Measurements from ENCODE around the gene DEPP1. TPM values are rescaled to one million over a fixed set of nuclear protein-coding genes. Genes with fewer than 3 reads are reported as not detected.

The DEPP1 gene
- total and polyA plus RNA-seq, 10 of the 15 experiments (the other 5 are each of a cell fraction or from before 2014, with no cell fraction given), result 1.7 to 12.1 (median 7.3) TPM

DNA sequence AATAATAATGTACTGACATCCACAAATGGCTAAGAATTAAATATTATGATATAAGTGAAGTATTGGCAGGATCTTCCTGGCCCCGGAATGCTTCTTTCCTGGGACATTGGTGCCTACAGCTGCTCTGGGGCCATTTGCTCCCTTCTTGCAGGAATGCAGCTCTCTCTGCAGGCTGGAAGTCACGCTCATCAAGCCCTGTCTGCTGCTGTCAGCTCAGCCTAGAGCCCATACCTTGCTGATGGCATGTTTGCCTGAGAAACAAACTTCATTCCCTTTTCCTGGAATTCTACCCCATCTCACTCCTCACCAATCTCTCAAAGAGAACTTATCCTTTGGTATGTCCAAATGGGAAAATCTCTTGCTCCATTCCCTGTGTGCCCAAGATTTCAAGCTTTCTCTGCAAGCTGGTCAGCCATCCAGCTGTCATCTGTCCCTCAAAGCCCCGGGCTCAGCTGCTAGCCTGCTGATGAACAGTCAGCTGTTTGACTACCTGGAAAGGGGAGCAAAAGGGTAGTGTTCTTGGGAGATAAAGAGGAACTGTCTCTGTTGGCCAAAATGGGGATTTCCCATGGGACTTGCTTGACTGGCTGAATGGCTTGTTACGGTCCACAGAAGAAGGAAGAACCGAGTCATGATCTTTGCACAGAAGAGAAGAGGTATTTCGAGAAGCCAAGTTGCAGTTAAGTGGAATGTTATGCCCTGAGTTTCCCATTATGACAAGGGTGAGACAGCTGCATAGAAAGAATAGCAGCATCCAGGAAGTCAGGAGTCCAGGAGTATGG lies 31.0 kb downstream of the DEPP1 start (continued):
- TF ChIP-seq GATAD2B (conservative IDR thresholded peaks at IDR 0.05; ENCODE audit: low read depth) (0 out of 2 replicates have a peak, but pooled peaks have one; percentile 46), SREBF1 (IDR thresholded peaks at IDR 0.05; ENCODE audit: low read length) (no peak), ZNF274 (IDR thresholded peaks at IDR 0.05; ENCODE audit: insufficient read depth, insufficient read length) (no peak), CBFB (IDR thresholded peaks at IDR 0.05; ENCODE audit: low read depth) (no peak), ZNF622 (IDR thresholded peaks at IDR 0.05) (no peak), ZNF384 (IDR thresholded peaks at IDR 0.05; ENCODE audit: borderline replicate concordance, low read depth, low read length) (no peak), IKZF2 (IDR thresholded peaks at IDR 0.05) (peak; percentile 90 to 92), IRF4 (IDR thresholded peaks at IDR 0.05; ENCODE audit: low read depth, low read length) (peak; percentile 61; the same call in 1 of the 2 replicates), CREM (IDR thresholded peaks at IDR 0.05; ENCODE audit: low read depth) (peak; percentile 43; the same call in 1 of the 2 replicates), KAT2A (conservative IDR thresholded peaks at IDR 0.05; ENCODE audit: control insufficient read depth, low read depth, low read length) (no peak), MTA3 (IDR thresholded peaks at IDR 0.05; ENCODE audit: borderline replicate concordance, low read length) (0 out of 2 replicates have a peak, but pooled peaks have one; percentile 41), ASH2L (IDR thresholded peaks at IDR 0.05; ENCODE audit: borderline replicate concordance, low read depth) (no peak), RUNX3 (IDR thresholded peaks at IDR 0.05; ENCODE audit: low read length) (peak; percentile 68), ZNF217 (IDR thresholded peaks at IDR 0.05) (no peak), BCL11A (IDR thresholded peaks at IDR 0.05; ENCODE audit: low read depth, low read length) (peak; percentile 39; the same call in 1 of the 2 replicates), NFYB (IDR thresholded peaks at IDR 0.05; ENCODE audit: insufficient read depth, low read depth, low read length) (no peak)
- TF ChIP-seq, protein P1, sequence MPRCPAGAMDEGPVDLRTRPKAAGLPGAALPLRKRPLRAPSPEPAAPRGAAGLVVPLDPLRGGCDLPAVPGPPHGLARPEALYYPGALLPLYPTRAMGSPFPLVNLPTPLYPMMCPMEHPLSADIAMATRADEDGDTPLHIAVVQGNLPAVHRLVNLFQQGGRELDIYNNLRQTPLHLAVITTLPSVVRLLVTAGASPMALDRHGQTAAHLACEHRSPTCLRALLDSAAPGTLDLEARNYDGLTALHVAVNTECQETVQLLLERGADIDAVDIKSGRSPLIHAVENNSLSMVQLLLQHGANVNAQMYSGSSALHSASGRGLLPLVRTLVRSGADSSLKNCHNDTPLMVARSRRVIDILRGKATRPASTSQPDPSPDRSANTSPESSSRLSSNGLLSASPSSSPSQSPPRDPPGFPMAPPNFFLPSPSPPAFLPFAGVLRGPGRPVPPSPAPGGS (IDR thresholded peaks at IDR 0.05; ENCODE audit: borderline replicate concordance, insufficient read depth, low read depth, low read length, poor library complexity, severe bottlenecking), result peak; percentile 46
- TF ChIP-seq, protein P2, sequence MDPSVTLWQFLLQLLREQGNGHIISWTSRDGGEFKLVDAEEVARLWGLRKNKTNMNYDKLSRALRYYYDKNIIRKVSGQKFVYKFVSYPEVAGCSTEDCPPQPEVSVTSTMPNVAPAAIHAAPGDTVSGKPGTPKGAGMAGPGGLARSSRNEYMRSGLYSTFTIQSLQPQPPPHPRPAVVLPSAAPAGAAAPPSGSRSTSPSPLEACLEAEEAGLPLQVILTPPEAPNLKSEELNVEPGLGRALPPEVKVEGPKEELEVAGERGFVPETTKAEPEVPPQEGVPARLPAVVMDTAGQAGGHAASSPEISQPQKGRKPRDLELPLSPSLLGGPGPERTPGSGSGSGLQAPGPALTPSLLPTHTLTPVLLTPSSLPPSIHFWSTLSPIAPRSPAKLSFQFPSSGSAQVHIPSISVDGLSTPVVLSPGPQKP (IDR thresholded peaks at IDR 0.05; ENCODE audit: low read depth, low read length), result no peak
- TF ChIP-seq, protein P3, sequence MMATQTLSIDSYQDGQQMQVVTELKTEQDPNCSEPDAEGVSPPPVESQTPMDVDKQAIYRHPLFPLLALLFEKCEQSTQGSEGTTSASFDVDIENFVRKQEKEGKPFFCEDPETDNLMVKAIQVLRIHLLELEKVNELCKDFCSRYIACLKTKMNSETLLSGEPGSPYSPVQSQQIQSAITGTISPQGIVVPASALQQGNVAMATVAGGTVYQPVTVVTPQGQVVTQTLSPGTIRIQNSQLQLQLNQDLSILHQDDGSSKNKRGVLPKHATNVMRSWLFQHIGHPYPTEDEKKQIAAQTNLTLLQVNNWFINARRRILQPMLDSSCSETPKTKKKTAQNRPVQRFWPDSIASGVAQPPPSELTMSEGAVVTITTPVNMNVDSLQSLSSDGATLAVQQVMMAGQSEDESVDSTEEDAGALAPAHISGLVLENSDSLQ (IDR thresholded peaks at IDR 0.05), result peak; percentile 66
- TF ChIP-seq, protein P4, sequence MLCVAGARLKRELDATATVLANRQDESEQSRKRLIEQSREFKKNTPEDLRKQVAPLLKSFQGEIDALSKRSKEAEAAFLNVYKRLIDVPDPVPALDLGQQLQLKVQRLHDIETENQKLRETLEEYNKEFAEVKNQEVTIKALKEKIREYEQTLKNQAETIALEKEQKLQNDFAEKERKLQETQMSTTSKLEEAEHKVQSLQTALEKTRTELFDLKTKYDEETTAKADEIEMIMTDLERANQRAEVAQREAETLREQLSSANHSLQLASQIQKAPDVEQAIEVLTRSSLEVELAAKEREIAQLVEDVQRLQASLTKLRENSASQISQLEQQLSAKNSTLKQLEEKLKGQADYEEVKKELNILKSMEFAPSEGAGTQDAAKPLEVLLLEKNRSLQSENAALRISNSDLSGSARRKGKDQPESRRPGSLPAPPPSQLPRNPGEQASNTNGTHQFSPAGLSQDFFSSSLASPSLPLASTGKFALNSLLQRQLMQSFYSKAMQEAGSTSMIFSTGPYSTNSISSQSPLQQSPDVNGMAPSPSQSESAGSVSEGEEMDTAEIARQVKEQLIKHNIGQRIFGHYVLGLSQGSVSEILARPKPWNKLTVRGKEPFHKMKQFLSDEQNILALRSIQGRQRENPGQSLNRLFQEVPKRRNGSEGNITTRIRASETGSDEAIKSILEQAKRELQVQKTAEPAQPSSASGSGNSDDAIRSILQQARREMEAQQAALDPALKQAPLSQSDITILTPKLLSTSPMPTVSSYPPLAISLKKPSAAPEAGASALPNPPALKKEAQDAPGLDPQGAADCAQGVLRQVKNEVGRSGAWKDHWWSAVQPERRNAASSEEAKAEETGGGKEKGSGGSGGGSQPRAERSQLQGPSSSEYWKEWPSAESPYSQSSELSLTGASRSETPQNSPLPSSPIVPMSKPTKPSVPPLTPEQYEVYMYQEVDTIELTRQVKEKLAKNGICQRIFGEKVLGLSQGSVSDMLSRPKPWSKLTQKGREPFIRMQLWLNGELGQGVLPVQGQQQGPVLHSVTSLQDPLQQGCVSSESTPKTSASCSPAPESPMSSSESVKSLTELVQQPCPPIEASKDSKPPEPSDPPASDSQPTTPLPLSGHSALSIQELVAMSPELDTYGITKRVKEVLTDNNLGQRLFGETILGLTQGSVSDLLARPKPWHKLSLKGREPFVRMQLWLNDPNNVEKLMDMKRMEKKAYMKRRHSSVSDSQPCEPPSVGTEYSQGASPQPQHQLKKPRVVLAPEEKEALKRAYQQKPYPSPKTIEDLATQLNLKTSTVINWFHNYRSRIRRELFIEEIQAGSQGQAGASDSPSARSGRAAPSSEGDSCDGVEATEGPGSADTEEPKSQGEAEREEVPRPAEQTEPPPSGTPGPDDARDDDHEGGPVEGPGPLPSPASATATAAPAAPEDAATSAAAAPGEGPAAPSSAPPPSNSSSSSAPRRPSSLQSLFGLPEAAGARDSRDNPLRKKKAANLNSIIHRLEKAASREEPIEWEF (IDR thresholded peaks at IDR 0.05; ENCODE audit: insufficient replicate concordance, low read depth, low read length), result no peak
- TF ChIP-seq, protein P5, sequence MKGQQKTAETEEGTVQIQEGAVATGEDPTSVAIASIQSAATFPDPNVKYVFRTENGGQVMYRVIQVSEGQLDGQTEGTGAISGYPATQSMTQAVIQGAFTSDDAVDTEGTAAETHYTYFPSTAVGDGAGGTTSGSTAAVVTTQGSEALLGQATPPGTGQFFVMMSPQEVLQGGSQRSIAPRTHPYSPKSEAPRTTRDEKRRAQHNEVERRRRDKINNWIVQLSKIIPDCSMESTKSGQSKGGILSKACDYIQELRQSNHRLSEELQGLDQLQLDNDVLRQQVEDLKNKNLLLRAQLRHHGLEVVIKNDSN (IDR thresholded peaks at IDR 0.05; ENCODE audit: borderline replicate concordance, extremely low read length, insufficient read depth, low read depth, low read length), result no peak
